Measurements from ENCODE around the gene FAM98A.

The FAM98A gene

DNA sequence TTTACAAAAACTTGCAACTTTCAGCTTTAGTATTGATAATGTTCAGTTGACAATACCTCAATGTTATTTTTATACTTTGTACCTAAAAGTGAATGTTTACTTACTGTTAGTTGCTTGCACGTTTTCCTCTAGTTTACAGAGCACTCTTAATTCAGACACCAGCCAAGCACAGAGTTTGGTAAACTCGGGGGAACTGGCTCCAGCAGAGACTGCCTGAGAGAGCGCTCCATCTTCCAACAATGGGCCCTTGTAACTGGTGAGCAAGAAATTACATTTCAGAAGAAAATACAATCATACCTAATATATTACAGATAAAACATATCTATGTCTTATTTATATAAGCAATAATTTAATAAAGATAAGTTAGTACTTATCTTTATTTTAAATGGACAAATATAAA is 3.7 kb downstream of the FAM98A start:
- no peak for DNase-seq

DNA sequence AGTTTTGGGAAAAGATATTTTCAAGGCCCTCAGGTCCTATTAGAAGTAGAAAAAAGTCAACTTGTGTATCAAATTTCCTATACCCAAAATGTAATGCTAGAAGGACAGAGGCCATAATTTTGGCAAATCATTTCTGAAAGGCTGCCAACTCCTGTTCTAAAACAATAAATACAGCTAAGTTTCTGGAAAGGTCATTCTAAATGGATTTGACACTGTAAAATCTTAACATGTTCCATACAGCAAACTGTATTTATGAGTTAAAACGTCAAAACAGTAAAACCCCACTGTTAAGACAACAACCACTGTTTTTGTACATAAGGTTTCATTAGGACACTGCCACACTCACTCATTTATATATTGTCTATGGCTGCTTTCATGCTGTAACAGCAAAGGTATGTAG is 9.7 kb downstream of the FAM98A start:
- DNase-seq, result no peak

GRCh38 chr2:33588232-33588631 is 10.9 kb downstream of the FAM98A start:
- DNase-seq, result no peak

- DNase-seq, result no peak
These were observed 12.3 kb downstream of the FAM98A start for GRCh38 chr2:33586766-33587165.

DNA sequence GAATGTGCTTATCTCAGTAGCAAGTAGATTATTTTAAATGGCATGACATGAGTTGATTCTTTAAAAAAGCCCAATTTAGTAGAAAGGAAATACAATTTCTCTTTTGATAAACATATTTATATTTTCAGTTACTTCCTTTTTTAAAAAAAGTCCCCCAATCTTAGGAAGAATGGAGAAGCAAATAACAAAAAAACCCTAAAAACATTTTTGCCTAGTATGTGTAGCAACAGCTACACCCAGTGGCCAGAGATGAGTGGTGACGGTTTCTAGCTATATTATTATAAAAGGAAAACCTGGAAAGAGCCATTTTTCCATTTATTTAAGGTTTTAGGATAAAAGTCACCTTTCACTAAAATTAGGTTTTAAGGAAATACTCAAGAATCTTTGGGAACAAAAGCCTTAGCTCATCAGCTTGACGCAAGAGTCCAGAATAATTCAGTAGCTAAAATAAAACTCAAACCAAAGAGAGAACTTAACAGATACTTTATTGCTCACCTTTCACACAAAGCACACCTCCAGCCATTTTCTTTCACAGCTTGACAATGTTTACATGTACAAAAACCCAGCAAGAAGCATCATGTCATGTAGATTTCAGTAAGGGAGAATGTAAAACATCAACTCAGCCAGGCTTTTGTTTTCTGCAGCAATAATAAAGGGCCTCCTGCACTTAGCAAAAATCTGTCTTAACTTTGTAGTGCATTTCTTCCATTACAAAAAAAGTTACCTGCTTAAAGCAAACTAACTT is 15.7 kb downstream of the FAM98A start:
- DNase-seq, result no peak

DNA sequence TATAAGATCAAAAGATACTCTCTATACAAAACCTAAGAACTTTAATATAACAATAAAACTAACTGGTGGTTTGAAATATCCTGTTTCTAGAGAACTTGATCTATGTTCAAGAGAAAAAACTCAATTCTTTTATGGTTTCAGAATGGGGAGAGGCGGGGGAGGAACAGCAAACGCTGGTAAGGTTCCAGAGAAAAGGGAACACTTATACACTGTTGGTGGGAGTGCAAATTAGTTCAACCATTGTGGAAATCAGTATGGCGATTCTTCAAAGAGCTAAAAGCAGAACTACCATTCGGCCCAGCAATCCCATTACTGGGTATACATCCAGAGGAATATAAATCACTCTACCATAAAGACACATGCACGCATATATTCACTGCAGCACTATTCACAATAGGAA is 17.2 kb downstream of the FAM98A start:
- no peak for DNase-seq

- DNase-seq, result no peak
These were observed 19.9 kb downstream of the FAM98A start for GRCh38 chr2:33579227-33579626.

DNA sequence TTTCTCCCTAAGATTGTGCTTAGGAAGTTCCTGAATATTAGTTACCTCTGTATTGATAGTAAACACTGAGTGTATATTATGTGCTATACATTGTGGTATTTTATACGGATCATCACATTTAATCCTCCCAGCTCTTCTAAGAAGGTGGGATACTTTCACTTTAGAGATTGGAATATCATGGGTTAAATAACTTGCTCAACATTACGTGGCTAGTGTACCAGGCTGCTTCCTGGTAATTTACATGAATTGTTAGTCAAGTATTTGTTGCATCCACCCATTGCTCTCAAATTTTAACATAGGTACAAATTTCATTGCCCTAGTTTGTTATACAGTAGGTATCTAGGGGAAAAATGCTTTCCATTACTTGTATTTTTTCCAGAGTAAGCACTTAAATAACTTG is 21.4 kb downstream of the FAM98A start:
- DNase-seq, result no peak

DNA sequence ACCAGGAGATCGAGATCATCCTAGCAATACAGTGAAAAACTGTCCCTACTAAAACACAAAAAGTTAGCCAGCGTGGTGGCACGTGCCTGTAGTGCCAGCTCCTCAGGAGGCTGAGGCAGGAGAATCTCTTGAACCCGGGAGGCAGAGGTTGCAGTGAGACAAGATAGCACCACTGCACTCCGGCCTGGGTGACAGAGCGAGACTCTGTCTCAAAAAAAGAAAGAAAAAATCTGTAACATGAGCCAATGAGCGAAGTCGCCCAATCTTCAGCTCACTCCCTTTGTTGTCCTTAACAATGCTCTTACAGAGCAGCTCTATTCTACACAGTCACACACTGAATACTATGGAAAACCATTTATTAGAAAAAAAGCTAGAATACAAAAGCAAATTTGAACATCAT is 22.0 kb downstream of the FAM98A start:
- DNase-seq, result no peak

DNA sequence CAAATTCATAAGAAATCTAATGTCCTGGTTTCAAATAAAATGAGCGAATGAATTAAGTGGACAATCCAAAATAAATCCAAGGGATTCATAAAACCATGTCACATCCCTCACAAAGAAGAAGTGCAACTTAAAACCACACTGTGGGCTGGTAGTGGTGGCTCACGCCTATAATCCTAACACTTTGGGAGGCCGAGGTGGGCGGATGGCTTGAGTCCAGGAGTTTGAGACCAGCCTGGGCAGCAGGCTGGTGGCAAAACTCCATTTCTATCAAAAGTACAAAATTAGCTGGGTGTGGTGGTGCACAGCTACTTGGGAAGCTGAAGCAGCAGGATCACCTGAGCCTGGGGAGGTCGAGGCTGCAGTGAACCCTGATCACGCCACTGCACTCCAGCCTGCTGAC is 25.4 kb downstream of the FAM98A start:
- DNase-seq, result no peak

DNA sequence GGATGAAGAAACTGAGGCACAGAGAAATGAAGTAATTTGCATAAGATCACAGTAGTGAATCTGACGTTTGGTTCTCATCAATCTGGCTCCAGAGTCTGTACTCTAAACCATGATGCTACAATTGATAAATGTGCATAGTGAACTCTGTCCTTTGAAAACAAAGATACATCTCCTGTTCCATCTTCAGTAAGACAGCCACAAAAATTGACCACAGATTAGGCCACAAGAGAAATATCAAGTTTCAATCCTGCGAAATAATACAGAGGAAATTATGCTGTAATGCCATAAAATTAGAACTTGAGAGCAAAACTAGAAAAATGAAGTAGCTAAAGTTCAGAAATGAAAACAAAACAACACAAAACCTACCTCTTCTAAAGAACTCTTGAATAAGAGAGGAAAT is 28.4 kb downstream of the FAM98A start:
- DNase-seq, result no peak

GRCh38 chr2:33561872-33562271 is 37.2 kb downstream of the FAM98A start:
- no peak for DNase-seq

GRCh38 chr2:33560017-33560416 is 39.1 kb downstream of the FAM98A start:
- no peak for DNase-seq

DNA sequence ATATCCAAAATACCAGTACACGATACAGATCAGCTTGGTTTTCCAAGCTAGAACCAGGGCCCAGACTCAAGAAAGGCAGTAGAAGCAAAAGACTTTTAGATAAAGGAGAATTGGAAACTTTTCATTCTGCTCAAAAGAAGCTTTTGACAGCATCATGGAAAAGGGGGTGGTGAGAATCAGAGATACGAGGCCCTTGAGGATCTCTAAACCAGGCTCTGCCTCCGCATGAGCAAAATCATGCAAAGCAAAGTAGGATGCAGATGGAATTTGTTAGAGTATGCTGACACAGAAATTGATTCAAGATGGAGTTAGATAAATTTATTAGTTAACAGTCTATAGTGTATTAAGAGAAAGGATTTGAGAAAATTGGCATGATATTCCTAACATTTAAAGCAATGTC is 39.8 kb downstream of the FAM98A start:
- DNase-seq, result no peak

DNA sequence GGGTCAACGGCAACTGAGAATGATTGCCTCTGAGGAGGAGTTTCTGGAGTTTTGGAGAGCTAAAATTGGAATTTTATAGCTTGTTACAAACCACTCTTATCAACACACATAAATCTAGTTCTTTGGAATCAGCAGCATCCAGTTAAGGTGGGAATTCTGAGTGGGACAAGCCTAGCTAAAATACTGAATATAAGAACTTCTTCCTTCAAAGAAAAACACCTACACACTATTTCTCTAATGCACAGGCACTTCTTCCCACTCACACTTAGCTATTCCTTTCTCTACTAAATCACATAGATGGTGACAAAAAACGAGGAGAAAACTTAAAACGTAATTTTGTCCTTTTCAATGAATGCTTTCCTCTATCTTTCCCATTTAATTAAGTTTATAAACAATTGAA is 43.4 kb downstream of the FAM98A start:
- no peak for DNase-seq

DNA sequence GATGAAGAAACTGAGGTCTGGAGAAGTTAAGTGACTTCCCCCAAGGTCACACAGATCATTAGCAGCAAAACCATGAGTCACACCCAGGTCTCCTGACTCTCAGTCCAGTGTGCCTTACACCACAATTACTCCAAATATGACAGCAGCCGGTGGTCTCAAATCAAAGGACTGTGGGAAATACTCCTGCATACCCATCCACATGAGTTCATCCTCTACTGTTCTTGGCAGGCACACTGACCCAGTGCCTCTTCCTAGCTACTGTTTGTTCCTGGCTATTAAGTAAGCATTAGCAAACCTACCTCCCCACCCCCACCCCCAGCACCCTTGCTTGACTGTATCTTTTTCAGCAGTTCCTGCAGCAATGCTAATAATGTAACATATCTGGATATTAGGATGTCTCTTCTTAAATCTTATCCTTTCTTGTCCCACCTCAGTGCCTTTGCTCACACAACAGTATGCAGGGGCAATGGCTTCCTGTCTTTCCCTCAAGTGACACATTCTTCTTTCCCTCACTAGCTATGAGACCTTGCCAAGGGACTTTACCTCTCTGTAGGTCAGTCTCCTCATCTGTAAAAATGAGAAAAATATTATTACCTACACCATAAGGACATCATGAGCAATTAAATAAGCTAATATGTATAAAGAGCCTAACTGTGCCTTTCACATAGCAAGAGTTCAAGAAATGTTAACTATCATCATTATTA is 46.2 kb downstream of the FAM98A start:
- no peak for DNase-seq

DNA sequence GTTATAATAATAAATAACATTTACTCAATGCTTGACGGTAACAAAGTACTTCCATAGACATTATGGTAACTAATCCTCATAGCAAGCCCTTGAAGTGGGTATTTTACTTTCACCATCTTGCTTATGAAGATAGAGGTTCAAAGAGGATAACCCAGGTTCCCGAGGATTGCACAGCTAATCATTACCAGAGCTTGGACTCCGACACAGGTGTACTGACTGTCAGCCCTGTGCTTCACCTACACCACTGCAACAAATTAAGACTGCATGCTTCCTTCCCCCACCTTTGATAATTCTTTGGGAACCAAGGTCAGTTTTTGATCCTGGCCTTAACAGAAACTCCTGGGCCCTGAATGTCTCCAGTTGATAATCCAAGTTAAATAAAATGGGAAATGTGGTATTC is 48.9 kb downstream of the FAM98A start:
- DNase-seq, result no peak

DNA sequence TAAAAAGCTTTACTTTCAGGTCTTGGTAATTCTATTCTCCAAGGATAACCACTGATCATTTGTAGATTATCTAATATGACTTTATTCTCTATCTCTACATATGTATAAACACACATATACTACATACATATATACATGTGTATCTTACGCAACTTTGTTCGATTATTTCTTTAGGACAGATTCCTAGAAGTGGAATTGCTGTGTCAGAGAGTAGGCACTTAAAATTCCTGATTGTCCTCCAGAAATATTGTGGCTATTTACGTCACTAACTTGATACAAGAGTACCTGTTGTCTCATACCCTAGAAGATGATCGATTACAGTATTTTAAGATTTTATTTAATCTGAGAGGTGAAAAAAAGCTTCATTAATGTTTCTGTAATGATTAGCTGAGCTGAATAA is 57.9 kb downstream of the FAM98A start:
- no peak for DNase-seq

- DNase-seq, result no peak
These were observed 63.7 kb downstream of the FAM98A start for GRCh38 chr2:33535421-33535820.
